Stomach (tissue), 9 donors: ENCODE measurements around the gene SNX27. TPM values are rescaled to one million over a fixed set of nuclear protein-coding genes. Genes with fewer than 3 reads are reported as not detected.

ENCODE experiments used
- DNase-seq, 2 donors: peaks; one replicate each; pipeline versions ENCODE4 v3.0.0 to v3.0.0-alpha.2; 2013 to 2019
- H3K27ac ChIP-seq, 5 donors: fragments of 200-600 bp in 4 of 5; sonication (generic) in 4 of 5; one replicate each; pipeline ENCODE4 v1.5.1; 2013 to 2019; ENCODE audit warnings: mild to moderate bottlenecking in 1 of 5, moderate library complexity in 1 of 5
- H3K27me3 ChIP-seq, 3 donors: fragments of 200-600 bp; sonication (generic); one replicate each; pipeline ENCODE4 v1.5.1; 2017 to 2019; ENCODE audit warnings: mixed run types in 1 of 3
- H3K36me3 ChIP-seq, 4 donors: fragments of 200-600 bp; sonication (generic); 1 replicate in 3 of 4; 2 replicates in 1 of 4; pipeline ENCODE4 v1.5.1; 2016 to 2019
- H3K4me1 ChIP-seq, 4 donors: fragments of 200-600 bp; sonication (generic); one replicate each; pipeline ENCODE4 v1.5.1; 2016 to 2019
- H3K4me3 ChIP-seq, 4 donors: fragments of 200-600 bp; sonication (generic) in 3 of 4; one replicate each; pipeline ENCODE4 v1.5.1; 2016 to 2019; ENCODE audit warnings: mild to moderate bottlenecking in 1 of 4
- H3K9me3 ChIP-seq, 4 donors: fragments of 200-600 bp; sonication (generic); one replicate each; pipeline ENCODE4 v1.5.1; 2016 to 2019
- EP300 ChIP-seq: sonication (generic); formaldehyde crosslinking; IDR thresholded peaks from one replicate; pipeline ENCODE4 v1.6.1; 2017; ENCODE audit warnings: antibody characterized with exemption
- POLR2A ChIP-seq, 4 donors: fragments of 450-650 bp; IDR thresholded peaks; one replicate each; pipeline ENCODE4 v1.6.1; 2016; ENCODE audit warnings: antibody characterized with exemption in 4 of 4, control low read depth in 2 of 4, mild to moderate bottlenecking in 1 of 4, moderate library complexity in 1 of 4
- POLR2AphosphoS5 ChIP-seq, 3 donors: sonication (generic); formaldehyde crosslinking; IDR thresholded peaks; one replicate each; pipeline ENCODE4 v1.6.1; 2016; ENCODE audit warnings: antibody characterized with exemption in 3 of 3
- WGBS, 5 donors: extraction: QIAGEN DNeasy Blood & Tissue Kit in 3 of 5; methylation state at CpG; one replicate each; pipeline versions ENCODE4 v1.1.5 to v1.1.7; 2013 to 2018; 5-methylcytosine and 5-hydroxymethylcytosine counted together
- intact Hi-C: fragments of 100-400 bp; cut with DNase I; formaldehyde crosslinking; loops from one replicate; pipeline ENCODE4 v1.15.1; 2023; ENCODE audit warnings: low total_unique reads
- polyA plus RNA-seq, 3 donors: library from polyadenylated mRNA; stranded (reverse); fragments of 200-250 nt; gene quantifications; one replicate each; pipeline ENCODE4 v1.2.3, GENCODE V29; 2013
- total RNA-seq, 5 donors: library from RNA; depleted of rRNA; stranded (reverse); fragments of >200 nt; gene quantifications; one replicate each; pipeline versions ENCODE4 v1.1.0 to v1.2.3, GENCODE V29; 2014 to 2016
- TF ChIP-seq, protein P1 (sequence below), 7 experiments: fragments of 450-650 bp in 4 of 7; fragments of 200-600 bp in 3 of 7; sonication (generic) in 3 of 7; IDR thresholded peaks; one replicate each; pipeline ENCODE4 v1.5.1; 2016 to 2019; ENCODE audit warnings: antibody characterized with exemption in 7 of 7, control low read depth in 2 of 7, mild to moderate bottlenecking in 1 of 7
- donor health status: healthy with polysubstance abuse.
- donor health status: Bipolar disorder and iron deficiency.
- donor health status: healthy.

The SNX27 gene
- total and polyA plus RNA-seq, 8 donors, result 4.3 to 82.3 (median 17.7) TPM

DNA sequence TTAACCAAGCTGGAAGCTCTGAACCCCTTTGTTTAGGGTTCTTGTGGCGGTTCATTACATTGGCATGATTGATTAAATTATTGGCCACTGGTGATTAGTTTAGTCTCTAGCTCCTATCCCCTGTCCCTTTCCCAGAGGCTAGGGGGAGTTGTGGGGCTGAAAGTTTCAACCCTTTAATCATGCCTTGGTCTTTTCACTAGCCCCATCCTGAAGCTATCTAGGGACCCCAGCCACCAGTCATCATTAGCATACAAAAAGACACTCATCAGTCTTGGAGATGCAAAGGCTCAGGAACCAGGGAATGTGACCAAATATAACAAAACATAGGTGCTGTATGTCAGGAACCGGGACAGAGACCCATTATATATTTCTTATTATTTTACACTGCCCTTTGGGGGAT lies 34.7 kb upstream of the SNX27 start:
- Histone ChIP-seq H3K9me3 (no peaks in the 10 kb centered on the region), H3K27ac (no peak overlapping the region), H3K27me3 (no peaks in the 10 kb centered on the region), H3K36me3 (peaks cover 34 to 97% (median 94%) of the 10 kb centered on the region in 4 donors), H3K4me3 (no peak overlapping the region), H3K4me1 (peaks cover 0 to 8% (median 2%) of the 10 kb centered on the region in 4 donors)
- DNase-seq, result no peak
- no peak for TF ChIP-seq EP300
- no peak for TF ChIP-seq POLR2A (IDR thresholded peaks at IDR 0.05)
- TF ChIP-seq, protein P1, sequence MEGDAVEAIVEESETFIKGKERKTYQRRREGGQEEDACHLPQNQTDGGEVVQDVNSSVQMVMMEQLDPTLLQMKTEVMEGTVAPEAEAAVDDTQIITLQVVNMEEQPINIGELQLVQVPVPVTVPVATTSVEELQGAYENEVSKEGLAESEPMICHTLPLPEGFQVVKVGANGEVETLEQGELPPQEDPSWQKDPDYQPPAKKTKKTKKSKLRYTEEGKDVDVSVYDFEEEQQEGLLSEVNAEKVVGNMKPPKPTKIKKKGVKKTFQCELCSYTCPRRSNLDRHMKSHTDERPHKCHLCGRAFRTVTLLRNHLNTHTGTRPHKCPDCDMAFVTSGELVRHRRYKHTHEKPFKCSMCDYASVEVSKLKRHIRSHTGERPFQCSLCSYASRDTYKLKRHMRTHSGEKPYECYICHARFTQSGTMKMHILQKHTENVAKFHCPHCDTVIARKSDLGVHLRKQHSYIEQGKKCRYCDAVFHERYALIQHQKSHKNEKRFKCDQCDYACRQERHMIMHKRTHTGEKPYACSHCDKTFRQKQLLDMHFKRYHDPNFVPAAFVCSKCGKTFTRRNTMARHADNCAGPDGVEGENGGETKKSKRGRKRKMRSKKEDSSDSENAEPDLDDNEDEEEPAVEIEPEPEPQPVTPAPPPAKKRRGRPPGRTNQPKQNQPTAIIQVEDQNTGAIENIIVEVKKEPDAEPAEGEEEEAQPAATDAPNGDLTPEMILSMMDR (IDR thresholded peaks at IDR 0.05), result no peak
- TF ChIP-seq POLR2AphosphoS5 (IDR thresholded peaks at IDR 0.05), result no peak
- whole genome bisulfite sequencing, 5 donors, result 93 to 97% (median 95%) methylated on average over 2 of the region's 2 CpGs
- intact Hi-C loops, result no loop called here

DNA sequence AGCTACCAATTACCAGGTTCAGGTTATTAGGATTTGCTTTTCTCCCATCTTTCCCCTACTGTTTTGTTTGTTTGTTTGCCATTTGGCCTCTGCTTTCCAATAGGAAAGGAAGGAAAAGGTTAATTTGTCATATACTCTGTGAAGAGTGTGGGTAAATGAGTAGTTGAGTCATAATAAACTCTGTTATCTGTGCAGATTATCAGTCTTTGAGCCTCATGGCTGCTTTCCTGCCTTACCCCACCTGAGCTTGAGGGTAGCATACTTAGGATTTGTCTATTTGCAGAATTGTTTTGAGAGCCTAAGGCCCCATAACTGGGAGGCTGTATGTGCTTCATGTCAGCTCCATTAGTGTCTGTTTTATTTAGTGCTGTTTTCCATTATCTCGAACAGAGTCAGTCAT lies 32.9 kb upstream of the SNX27 start:
- 75 to 97% (median 89%) methylated on average over 1 of the region's 1 CpG for WGBS, 5 donors
- no peaks in the 10 kb centered on the region for H3K9me3 ChIP-seq
- no peak for TF ChIP-seq POLR2A (IDR thresholded peaks at IDR 0.05)
- no peak overlapping the region for H3K4me3 ChIP-seq
- no peak for DNase-seq
- no peaks in the 10 kb centered on the region for H3K27me3 ChIP-seq
- H3K4me1 ChIP-seq, result peaks cover 0 to 8% (median 4%) of the 10 kb centered on the region in 4 donors
- intact Hi-C loops, result no loop called here
- H3K36me3 ChIP-seq, result peaks cover 32 to 94% (median 88%) of the 10 kb centered on the region in 4 donors
- H3K27ac ChIP-seq, result no peak overlapping the region

DNA sequence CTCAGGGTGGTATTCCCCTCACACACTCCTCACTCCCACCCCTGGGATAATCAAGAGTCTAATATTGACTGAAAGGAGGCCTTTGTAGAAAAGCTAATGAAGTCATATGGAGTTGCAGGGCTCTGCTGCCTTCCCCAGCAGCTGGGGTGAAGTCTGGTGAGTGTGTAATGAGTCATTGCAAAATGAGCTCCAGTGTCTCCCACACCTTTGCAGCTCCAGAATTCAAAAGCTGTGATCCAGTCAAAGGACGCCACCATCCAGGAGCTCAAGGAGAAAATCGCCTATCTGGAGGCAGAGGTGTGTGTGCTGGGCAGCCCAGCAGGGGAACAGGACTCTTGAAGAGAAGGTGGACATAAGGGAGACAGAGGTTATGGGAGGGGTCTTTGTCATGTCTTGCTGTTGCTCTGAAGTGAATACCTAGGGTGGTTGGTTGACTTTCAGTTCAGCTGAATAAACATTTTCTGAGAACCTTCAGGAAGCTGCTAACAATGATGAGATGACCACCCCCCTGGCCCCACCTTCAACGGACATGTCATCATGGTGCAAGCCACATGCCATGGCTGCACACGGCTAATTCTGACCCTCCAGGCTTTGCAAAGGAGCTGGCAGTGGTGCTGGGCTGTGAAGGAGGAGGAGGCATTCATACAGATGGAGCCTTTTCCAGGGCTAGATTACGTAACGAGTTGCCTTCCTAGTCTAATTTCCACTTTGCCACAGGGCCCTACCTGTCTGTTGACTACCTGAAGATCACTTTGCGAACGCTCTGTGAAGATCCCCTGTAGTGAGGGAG lies 32.2 kb upstream of the SNX27 start:
- TF ChIP-seq POLR2A (IDR thresholded peaks at IDR 0.05), result no peak
- Histone ChIP-seq H3K36me3 (peaks cover 27 to 87% (median 81%) of the 10 kb centered on the region in 4 donors), H3K4me3 (no peak overlapping the region), H3K27me3 (no peaks in the 10 kb centered on the region), H3K4me1 (peaks cover 0 to 10% (median 3%) of the 10 kb centered on the region in 4 donors), H3K27ac (no peak overlapping the region), H3K9me3 (no peaks in the 10 kb centered on the region)
- 76 to 88% (median 83%) methylated on average over 8 of the region's 8 CpGs for WGBS, 5 donors
- DNase-seq, result no peak
- intact Hi-C loops, result no loop called here

DNA sequence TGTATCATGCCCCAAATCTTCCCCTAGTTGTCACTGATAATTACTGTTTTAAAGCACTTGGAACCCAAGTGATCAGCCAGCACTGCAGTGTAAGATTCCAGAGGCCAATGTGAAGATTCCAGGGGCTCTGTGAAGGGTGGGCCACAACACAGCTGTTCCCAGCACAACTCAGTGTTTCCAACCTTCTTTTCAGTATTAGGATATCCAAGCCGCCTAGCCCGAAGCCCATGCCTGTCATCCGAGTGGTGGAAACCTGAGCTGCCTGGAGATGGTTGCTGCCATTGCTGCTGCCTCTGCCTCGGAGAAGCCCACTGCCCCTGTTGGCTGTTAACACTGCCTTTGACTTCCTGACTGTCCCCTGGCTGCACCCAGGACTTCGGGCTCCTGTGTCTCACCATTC lies 30.4 kb upstream of the SNX27 start:
- Histone ChIP-seq H3K4me3 (no peak overlapping the region), H3K9me3 (no peaks in the 10 kb centered on the region), H3K27me3 (no peaks in the 10 kb centered on the region), H3K27ac (no peak overlapping the region), H3K4me1 (peaks cover 0 to 20% (median 8%) of the 10 kb centered on the region in 4 donors), H3K36me3 (peaks cover 27 to 69% (median 63%) of the 10 kb centered on the region in 4 donors)
- WGBS, 5 donors, result 66 to 78% (median 74%) methylated on average over 5 of the region's 5 CpGs
- no peak for TF ChIP-seq EP300
- TF ChIP-seq, protein P1 (IDR thresholded peaks at IDR 0.05), result no peak
- TF ChIP-seq POLR2AphosphoS5 (IDR thresholded peaks at IDR 0.05), result no peak
- TF ChIP-seq POLR2A (IDR thresholded peaks at IDR 0.05), result no peak
- intact Hi-C loops, result no loop called here
- no peak for DNase-seq

DNA sequence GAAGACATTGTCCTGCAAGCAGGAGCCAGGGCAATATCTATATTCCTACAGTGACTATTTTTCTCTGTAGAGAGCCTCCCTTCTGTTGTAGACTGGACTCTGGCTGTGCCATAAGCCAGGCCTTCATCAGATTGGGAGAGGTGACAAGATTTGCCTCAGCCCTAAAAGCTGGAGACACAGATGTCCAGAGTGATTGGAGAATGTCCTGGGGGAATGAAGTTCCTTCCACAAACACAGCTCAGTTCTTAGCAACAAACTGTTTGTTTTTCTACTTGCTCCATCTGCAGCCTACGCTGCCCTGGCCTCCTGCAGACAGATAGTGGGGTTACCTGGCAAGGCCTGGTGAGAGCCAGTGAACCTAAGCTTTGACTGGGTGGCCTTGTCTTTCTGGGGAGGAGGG lies 29.9 kb upstream of the SNX27 start:
- WGBS, 5 donors, result 65 to 86% (median 78%) methylated on average over 1 of the region's 1 CpG
- TF ChIP-seq POLR2AphosphoS5 (IDR thresholded peaks at IDR 0.05), result no peak
- no peak for TF ChIP-seq EP300
- TF ChIP-seq POLR2A (IDR thresholded peaks at IDR 0.05), result no peak
- TF ChIP-seq, protein P1 (IDR thresholded peaks at IDR 0.05), result no peak
- H3K27me3 ChIP-seq, result no peaks in the 10 kb centered on the region
- DNase-seq, result no peak
- H3K4me1 ChIP-seq, result peaks cover 0 to 20% (median 8%) of the 10 kb centered on the region in 4 donors
- H3K27ac ChIP-seq, result no peak overlapping the region
- no peak overlapping the region for H3K4me3 ChIP-seq
- H3K9me3 ChIP-seq, result no peaks in the 10 kb centered on the region
- H3K36me3 ChIP-seq, result peaks cover 27 to 64% (median 58%) of the 10 kb centered on the region in 4 donors
- intact Hi-C loops, result no loop called here
